ENCODE results near the gene IFI27L1.

Gene IFI27L1

DNA sequence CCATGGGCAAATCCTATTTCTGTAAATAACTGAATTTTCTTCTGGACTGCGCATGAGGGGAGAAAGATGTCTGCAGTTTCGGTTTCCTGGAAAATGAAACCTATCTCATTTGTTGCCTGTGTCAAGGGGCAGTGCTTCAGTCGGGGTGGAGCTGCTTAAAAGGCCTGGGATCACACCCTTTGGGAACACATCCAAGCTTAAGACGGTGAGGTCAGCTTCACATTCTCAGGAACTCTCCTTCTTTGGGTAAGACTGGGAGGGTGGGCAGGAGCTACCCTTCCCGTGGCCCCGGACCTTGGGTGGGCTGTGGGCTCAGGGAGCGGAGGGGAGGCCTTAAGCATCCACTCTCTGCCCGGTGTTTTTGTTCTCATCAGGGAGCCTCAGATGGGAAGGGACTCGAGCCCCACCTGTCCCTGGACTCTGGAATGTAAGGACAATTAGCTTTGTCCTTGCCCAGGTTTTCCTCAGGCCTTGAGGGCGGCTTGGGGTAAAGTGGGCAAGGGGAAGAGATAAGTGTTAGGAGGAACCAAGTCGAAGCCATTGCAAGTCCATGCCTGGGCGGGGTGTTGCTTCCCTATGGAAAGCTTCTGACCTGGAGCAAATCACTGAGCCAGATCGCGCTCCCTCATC lies 29.6 kb downstream of the IFI27L1 start, which contains the start of gene IFI27:
TSS of gene IFI27 (plus strand) at position 185 of the 630 bp plus-strand sequence.
- no peak for FAIRE-seq
- TF ChIP-seq TAF1 (IDR thresholded peaks at IDR 0.05; ENCODE audit: borderline replicate concordance, low read depth, low read length) (no peak), POLR2AphosphoS5 (IDR thresholded peaks at IDR 0.05; ENCODE audit: low read depth, low read length) (no peak), POLR2A (IDR thresholded peaks at IDR 0.05; ENCODE audit: low read depth, low read length) (no peak)
- DNase-seq (ENCODE audit: insufficient read length): no peak

DNA sequence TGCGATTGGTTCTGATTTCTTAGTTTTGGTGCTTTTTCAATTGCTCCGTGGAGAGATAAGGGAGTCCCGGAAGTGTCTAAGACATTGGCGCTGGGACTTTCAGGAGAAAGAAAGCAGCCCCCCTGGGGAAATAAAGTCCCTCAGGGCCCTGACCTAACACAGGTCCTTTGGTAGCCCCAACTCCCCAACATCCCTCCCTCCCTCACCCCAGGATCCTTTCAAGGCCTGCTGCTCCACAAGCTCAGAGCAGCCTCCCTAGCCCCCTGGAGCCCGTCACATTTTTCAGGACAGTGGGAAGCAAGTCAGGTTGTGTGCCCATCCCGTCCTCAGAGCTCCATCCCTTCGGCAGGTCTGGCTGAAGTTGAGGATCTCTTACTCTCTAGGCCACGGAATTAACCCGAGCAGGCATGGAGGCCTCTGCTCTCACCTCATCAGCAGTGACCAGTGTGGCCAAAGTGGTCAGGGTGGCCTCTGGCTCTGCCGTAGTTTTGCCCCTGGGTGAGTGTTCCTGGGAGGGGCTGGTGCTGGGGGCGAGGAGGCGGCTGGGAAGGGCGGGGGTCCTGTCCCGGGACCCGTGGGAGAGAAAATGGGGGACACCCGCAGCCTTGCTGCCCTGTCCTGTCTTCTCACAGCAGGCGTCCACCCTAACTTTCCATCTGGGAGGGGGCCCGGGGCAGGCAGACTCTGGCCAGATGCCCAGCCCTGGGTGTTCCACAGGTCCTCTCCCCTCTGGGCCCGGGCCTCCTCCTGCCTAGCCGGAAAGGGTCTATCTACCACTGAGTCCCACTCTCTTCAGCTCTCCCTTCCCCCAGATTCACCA lies 30.4 kb downstream of the IFI27L1 start:
- no peak for TF ChIP-seq TAF1 (IDR thresholded peaks at IDR 0.05; ENCODE audit: borderline replicate concordance, low read depth, low read length)
- no peak for TF ChIP-seq POLR2AphosphoS5 (IDR thresholded peaks at IDR 0.05; ENCODE audit: low read depth, low read length)
- no peak for TF ChIP-seq POLR2A (IDR thresholded peaks at IDR 0.05; ENCODE audit: low read depth, low read length)
- no peak for DNase-seq (ENCODE audit: insufficient read length)
- FAIRE-seq: no peak

DNA sequence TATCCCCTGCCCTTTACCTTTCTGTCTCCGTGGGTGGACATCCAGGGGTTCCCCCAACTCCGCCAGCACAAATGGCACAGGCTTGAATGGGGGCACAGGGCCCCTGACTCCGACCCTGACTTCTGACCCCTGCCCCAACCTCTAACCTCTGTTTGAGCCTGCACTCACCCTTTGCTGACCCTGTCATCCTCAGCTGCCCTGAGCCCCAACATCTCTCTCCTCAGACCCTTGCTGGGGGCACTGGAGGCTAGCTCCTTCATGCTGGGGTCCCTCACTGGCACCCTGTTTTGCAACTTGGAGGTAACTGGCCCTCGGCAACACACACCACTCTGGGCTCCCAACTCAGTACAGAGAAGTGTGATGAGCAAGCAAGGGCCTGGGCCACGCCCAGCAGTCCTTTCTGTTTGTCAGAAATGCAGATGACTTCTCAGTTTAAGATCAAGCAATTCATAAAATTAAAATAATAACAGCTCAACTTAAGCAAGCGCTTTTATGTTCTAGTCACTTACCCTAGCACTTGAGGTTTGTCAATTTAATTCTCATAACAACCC lies 31.5 kb downstream of the IFI27L1 start:
- DNase-seq (ENCODE audit: insufficient read length) (no peak), FAIRE-seq (no peak)
- TF ChIP-seq TAF1 (IDR thresholded peaks at IDR 0.05; ENCODE audit: borderline replicate concordance, low read depth, low read length): no peak
- no peak for TF ChIP-seq POLR2A (IDR thresholded peaks at IDR 0.05; ENCODE audit: low read depth, low read length)
- TF ChIP-seq POLR2AphosphoS5 (IDR thresholded peaks at IDR 0.05; ENCODE audit: low read depth, low read length): no peak

DNA sequence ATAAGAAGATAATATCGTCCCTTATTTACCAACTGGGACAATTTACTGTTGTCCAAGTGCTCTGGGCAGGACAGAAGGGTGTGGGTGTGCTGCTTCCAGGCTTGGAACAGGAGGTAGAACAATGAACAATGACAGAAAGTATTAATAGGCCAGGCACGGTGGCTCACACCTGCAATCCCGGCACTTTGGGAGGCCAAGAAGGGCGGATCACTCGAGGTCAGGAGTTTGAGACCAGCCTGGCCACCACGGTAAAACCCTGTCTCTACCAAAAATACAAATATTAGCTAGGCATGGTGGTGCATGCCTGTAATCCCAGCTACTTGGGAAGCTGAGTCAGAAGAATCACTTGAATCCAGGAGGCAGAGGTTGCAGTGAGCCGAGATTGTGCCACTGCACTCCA lies 32.0 kb downstream of the IFI27L1 start:
- DNase-seq (ENCODE audit: insufficient read length) (no peak), FAIRE-seq (no peak)
- TF ChIP-seq TAF1 (IDR thresholded peaks at IDR 0.05; ENCODE audit: borderline replicate concordance, low read depth, low read length): no peak
- no peak for TF ChIP-seq POLR2AphosphoS5 (IDR thresholded peaks at IDR 0.05; ENCODE audit: low read depth, low read length)
- TF ChIP-seq POLR2A (IDR thresholded peaks at IDR 0.05; ENCODE audit: low read depth, low read length): no peak

DNA sequence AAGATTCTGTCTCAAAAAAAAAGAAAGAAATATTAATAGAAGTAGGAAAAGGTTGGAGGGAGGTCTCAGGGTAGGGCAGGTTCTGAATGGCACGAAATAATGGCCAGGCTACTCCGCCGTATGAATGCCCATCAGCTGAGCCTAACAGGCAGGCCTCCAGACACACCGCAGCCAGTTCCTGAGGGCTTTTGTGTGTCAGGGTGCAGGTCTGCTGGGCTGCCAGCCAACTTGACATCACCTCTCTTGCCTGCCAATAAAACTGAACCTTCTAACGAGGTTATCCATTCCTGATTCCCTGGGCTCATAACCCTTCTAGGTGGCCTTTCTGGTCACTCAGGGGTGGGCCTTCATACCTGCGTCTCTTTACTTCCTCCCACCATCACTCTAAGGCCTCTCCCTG lies 32.4 kb downstream of the IFI27L1 start:
- DNase-seq (ENCODE audit: insufficient read length) (no peak), FAIRE-seq (no peak)

DNA sequence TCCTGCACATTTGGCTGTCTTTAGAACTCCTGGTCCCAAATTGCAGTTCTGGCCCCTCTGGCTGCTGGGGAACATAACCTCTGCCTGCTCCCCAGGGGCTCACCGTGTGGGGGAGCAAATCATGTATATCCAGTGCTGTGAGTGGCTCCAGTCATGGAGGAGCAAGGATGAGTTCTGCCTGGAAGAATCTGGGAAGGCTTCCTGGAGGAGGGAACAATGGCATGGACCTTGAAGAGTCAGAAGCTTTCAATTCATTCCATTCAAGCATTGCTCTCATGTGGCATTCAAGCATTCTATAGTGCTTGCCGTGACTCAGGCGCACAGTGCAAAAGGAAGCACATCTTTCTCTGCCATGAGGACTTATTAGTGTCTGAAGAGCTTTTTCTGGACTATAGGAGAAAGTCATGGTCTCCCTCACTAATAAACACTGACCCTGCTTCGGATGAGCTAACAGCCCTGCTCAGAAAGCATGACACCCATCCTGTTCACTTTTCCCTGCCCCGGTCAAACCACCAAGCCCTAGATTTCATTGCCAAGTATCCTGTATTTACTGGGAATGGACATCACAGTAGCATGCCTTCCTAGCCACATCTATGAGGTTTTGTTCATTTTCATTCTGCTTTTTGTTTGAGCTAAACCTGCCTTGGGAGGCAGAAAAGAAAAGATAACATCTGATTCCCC lies 32.9 kb downstream of the IFI27L1 start:
- no peak for FAIRE-seq
- DNase-seq (ENCODE audit: insufficient read length): no peak

More for the DNA sequence above, 32.4 kb downstream of the IFI27L1 start:
- TF ChIP-seq POLR2AphosphoS5 (IDR thresholded peaks at IDR 0.05; ENCODE audit: low read depth, low read length) (no peak), POLR2A (IDR thresholded peaks at IDR 0.05; ENCODE audit: low read depth, low read length) (no peak), TAF1 (IDR thresholded peaks at IDR 0.05; ENCODE audit: borderline replicate concordance, low read depth, low read length) (no peak)

DNA sequence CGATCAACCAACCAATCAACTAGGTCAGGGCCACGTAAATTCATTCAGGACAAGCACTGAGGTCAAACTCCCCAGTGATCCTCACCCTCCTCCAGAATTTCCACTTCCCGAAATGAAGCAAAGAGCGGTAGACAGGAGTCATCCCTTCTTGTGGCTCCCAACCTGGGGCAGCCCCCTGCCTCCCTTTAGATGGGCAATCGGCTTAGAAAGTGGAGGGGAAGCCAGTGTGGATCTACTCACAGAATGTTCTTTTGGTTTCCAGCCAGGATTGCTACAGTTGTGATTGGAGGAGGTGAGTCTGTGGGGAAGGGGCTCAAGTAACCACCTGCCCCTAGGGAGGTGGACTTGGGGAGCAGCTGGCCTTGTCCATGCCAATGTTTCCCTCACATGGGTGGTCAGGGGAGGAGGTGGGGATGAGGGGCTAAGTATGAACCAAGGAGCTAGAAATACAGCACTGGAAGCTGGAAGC lies 33.5 kb downstream of the IFI27L1 start:
- TF ChIP-seq POLR2A (IDR thresholded peaks at IDR 0.05; ENCODE audit: low read depth, low read length) (no peak), POLR2AphosphoS5 (IDR thresholded peaks at IDR 0.05; ENCODE audit: low read depth, low read length) (no peak), TAF1 (IDR thresholded peaks at IDR 0.05; ENCODE audit: borderline replicate concordance, low read depth, low read length) (no peak)
- no peak for DNase-seq (ENCODE audit: insufficient read length)
- FAIRE-seq: no peak

More for the DNA sequence above, 32.9 kb downstream of the IFI27L1 start:
- TF ChIP-seq TAF1 (IDR thresholded peaks at IDR 0.05; ENCODE audit: borderline replicate concordance, low read depth, low read length) (no peak), POLR2AphosphoS5 (IDR thresholded peaks at IDR 0.05; ENCODE audit: low read depth, low read length) (no peak), POLR2A (IDR thresholded peaks at IDR 0.05; ENCODE audit: low read depth, low read length) (no peak)

DNA sequence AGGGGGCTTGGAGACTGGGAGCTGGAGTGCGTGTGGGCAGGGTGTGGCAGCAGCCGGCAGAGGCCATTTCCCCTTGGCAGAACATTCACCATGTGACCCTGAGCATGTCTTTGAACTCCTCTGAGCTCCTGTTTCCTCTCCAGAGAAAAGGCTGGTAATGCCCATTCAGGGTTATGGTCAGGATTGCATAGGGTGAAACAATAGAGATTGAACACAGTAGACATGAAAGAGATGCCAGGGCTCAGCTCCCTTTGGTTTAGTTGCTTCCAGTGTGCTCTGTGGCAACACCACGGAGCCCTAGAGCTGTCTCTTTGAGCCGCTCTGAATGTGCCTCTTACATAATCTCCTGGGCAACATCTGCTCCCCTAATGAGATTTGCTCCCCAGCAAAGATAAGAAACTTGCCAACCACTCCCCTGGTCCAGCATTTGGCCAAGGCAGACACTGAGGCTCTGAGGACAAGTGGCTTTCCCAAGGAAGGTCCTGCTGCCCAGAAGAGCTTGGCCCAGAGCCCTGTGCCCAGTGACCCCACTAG lies 34.0 kb downstream of the IFI27L1 start:
- DNase-seq (ENCODE audit: insufficient read length): no peak
- TF ChIP-seq TAF1 (IDR thresholded peaks at IDR 0.05; ENCODE audit: borderline replicate concordance, low read depth, low read length) (no peak), POLR2AphosphoS5 (IDR thresholded peaks at IDR 0.05; ENCODE audit: low read depth, low read length) (no peak), POLR2A (IDR thresholded peaks at IDR 0.05; ENCODE audit: low read depth, low read length) (no peak)
- no peak for FAIRE-seq

DNA sequence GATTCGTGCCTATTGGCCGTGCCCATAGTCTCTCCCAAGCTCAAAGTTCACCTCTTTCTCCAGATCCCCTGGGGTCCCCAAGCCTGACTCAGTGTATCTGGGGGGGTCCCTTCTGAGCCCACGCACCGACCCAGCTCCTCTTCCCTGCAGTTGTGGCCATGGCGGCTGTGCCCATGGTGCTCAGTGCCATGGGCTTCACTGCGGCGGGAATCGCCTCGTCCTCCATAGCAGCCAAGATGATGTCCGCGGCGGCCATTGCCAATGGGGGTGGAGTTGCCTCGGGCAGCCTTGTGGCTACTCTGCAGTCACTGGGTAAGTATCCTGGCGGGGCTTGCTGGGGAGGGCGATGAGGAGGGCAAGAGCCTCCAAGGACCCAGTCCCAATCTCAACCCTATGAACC lies 34.5 kb downstream of the IFI27L1 start:
- no peak for TF ChIP-seq POLR2AphosphoS5 (IDR thresholded peaks at IDR 0.05; ENCODE audit: low read depth, low read length)
- no peak for TF ChIP-seq TAF1 (IDR thresholded peaks at IDR 0.05; ENCODE audit: borderline replicate concordance, low read depth, low read length)
- TF ChIP-seq POLR2A (IDR thresholded peaks at IDR 0.05; ENCODE audit: low read depth, low read length): no peak
- DNase-seq (ENCODE audit: insufficient read length) (no peak), FAIRE-seq (no peak)

DNA sequence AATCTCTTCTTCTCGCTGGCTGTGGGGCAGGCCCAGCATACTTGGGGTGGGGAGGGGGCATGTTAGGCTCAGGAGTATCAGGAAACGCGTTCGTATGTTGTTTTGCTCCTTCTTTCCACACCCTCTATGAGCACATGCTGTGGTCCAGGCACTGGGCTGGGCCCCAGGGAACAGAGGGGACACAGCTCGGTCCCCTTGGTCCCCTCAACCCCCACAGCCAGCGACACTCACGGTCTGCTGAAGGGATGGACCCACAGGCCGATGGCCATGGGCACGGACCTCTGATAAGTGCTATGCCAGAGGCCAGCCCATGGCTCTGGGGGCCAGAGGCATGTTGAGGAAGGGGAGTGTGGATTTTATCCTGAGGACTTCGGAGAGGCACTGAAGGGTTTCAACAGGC lies 35.6 kb downstream of the IFI27L1 start:
- DNase-seq (ENCODE audit: insufficient read length): no peak
- TF ChIP-seq TAF1 (IDR thresholded peaks at IDR 0.05; ENCODE audit: borderline replicate concordance, low read depth, low read length) (no peak), POLR2AphosphoS5 (IDR thresholded peaks at IDR 0.05; ENCODE audit: low read depth, low read length) (no peak), POLR2A (IDR thresholded peaks at IDR 0.05; ENCODE audit: low read depth, low read length) (no peak)
- no peak for FAIRE-seq

DNA sequence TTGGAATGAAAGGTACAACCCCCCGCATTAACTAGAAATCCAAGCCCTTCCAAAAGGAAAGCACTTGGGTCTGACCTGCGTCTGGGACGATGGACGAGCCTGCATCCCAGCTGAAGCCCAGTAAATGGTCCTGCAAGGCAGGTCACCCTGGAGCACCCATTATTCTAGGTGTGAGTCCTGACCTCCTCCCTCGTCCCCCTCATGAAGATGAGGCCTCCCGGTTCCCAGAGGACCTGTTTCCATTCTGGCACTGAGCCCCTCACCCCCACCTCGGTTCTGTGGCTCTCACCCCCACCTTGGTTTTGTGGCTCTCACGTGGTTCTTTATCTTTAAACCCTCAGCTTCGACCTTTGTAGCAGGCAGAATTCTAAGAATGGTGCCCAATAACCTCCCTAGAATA lies 36.7 kb downstream of the IFI27L1 start:
- FAIRE-seq: no peak
- DNase-seq (ENCODE audit: insufficient read length): no peak
- TF ChIP-seq POLR2AphosphoS5 (IDR thresholded peaks at IDR 0.05; ENCODE audit: low read depth, low read length): no peak
- no peak for TF ChIP-seq POLR2A (IDR thresholded peaks at IDR 0.05; ENCODE audit: low read depth, low read length)
- TF ChIP-seq TAF1 (IDR thresholded peaks at IDR 0.05; ENCODE audit: borderline replicate concordance, low read depth, low read length): no peak
